Ishikawa (cell line): ENCODE results near the gene ANKRD55.

Experiments
- CEBPB ChIP-seq: IDR thresholded peaks from 2 replicates; pipeline ENCODE4 v1.6.1; 2012
- EP300 ChIP-seq: IDR thresholded peaks from 2 replicates; pipeline ENCODE4 v1.6.1; 2012; ENCODE audit warnings: borderline replicate concordance
- TAF1 ChIP-seq: IDR thresholded peaks from 2 replicates; pipeline ENCODE4 v1.6.1; 2012; ENCODE audit warnings: low read depth, mild to moderate bottlenecking
- TEAD4 ChIP-seq: IDR thresholded peaks from 2 replicates; pipeline ENCODE4 v1.6.1; 2012
- TF ChIP-seq, protein P1 (sequence below): IDR thresholded peaks from 2 replicates; pipeline ENCODE4 v1.6.1; 2012; ENCODE audit warnings: low read depth, mild to moderate bottlenecking
- TF ChIP-seq, protein P2 (sequence below): IDR thresholded peaks from 2 replicates; pipeline ENCODE4 v1.6.1; 2012

DNA sequence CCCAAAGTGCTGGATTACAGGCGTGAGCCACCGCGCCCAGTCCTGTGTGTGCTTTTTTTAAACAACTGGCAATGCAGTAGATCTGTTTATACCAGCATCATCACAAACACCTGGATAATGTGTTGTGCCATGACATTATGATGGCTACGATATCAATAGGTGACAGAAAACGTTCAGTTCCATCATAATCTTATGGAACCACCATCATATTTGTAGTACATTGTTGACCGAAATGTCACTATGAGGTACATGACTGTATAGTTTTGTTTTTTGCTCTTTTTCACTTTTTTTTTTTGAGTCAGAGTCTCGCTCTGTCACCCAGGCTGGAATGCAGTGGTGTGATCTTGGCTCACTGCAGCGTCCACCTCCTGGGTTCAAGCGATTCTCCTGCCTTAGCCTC is 24.4 kb downstream of the ANKRD55 start:
- TF ChIP-seq EP300 (no peak), TEAD4 (no peak), TAF1 (no peak), CEBPB (no peak)
- TF ChIP-seq, protein P1, sequence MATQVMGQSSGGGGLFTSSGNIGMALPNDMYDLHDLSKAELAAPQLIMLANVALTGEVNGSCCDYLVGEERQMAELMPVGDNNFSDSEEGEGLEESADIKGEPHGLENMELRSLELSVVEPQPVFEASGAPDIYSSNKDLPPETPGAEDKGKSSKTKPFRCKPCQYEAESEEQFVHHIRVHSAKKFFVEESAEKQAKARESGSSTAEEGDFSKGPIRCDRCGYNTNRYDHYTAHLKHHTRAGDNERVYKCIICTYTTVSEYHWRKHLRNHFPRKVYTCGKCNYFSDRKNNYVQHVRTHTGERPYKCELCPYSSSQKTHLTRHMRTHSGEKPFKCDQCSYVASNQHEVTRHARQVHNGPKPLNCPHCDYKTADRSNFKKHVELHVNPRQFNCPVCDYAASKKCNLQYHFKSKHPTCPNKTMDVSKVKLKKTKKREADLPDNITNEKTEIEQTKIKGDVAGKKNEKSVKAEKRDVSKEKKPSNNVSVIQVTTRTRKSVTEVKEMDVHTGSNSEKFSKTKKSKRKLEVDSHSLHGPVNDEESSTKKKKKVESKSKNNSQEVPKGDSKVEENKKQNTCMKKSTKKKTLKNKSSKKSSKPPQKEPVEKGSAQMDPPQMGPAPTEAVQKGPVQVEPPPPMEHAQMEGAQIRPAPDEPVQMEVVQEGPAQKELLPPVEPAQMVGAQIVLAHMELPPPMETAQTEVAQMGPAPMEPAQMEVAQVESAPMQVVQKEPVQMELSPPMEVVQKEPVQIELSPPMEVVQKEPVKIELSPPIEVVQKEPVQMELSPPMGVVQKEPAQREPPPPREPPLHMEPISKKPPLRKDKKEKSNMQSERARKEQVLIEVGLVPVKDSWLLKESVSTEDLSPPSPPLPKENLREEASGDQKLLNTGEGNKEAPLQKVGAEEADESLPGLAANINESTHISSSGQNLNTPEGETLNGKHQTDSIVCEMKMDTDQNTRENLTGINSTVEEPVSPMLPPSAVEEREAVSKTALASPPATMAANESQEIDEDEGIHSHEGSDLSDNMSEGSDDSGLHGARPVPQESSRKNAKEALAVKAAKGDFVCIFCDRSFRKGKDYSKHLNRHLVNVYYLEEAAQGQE: no peak
- TF ChIP-seq, protein P2, sequence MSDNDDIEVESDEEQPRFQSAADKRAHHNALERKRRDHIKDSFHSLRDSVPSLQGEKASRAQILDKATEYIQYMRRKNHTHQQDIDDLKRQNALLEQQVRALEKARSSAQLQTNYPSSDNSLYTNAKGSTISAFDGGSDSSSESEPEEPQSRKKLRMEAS: no peak
